Subcutaneous abdominal adipose tissue (tissue), 5 donors: Measurements from ENCODE around the gene CA6.
"Not testable (repeated sequence)": the region's sequence is repeated elsewhere in the genome, so short reads cannot be mapped to it uniquely, and the experiment has no call there.

Experiments
- H3K27ac ChIP-seq: one replicate; pipeline ENCODE4 v1.7.0; 2013; ENCODE audit warnings: low read depth, mild to moderate bottlenecking, inconsistent platforms, low read length, moderate library complexity
- H3K27me3 ChIP-seq, 5 donors: one replicate each; pipeline ENCODE4 v1.7.0; 2013; ENCODE audit warnings: low read length in 5 of 5, inconsistent platforms in 1 of 5; ENCODE audit not compliant: control insufficient read depth in 5 of 5, insufficient read depth in 4 of 5
- H3K36me3 ChIP-seq, 5 donors: one replicate each; pipeline ENCODE4 v1.7.0; 2013; ENCODE audit warnings: low read length in 5 of 5; ENCODE audit not compliant: control insufficient read depth in 5 of 5, insufficient read depth in 5 of 5
- H3K4me1 ChIP-seq, 5 donors: one replicate each; pipeline ENCODE4 v1.7.0; 2013; ENCODE audit warnings: low read length in 5 of 5, mild to moderate bottlenecking in 3 of 5, moderate library complexity in 1 of 5; ENCODE audit not compliant: control insufficient read depth in 5 of 5, insufficient read depth in 5 of 5
- H3K4me3 ChIP-seq, 5 donors: one replicate each; pipeline ENCODE4 v1.7.0; 2013; ENCODE audit warnings: low read length in 5 of 5, low read depth in 1 of 5
- H3K9ac ChIP-seq, 5 donors: one replicate each; pipeline ENCODE4 v1.7.0; 2013; ENCODE audit warnings: low read length in 5 of 5, mild to moderate bottlenecking in 4 of 5, moderate library complexity in 3 of 5
- H3K9me3 ChIP-seq, 5 donors: one replicate each; pipeline ENCODE4 v1.7.0; 2013; ENCODE audit warnings: low read length in 5 of 5; ENCODE audit not compliant: control insufficient read depth in 5 of 5
- donor health status: healthy.
- donor health status: healthy.
- donor health status: healthy.
- donor health status: healthy.
- donor health status: healthy.

The CA6 gene

GRCh38 chr1:9001534-9002214 is 56.0 kb downstream of the CA6 start:
- not testable (repeated sequence) for H3K4me1 ChIP-seq, H3K27me3 ChIP-seq, H3K9ac ChIP-seq, H3K36me3 ChIP-seq, H3K4me3 ChIP-seq, H3K9me3 ChIP-seq, H3K27ac ChIP-seq

GRCh38 chr1:9002215-9002560 is 56.5 kb downstream of the CA6 start:
- H3K9ac ChIP-seq, H3K9me3 ChIP-seq, H3K4me1 ChIP-seq, H3K27me3 ChIP-seq, H3K4me3 ChIP-seq, H3K36me3 ChIP-seq, H3K27ac ChIP-seq: not testable (repeated sequence)

GRCh38 chr1:9004031-9004699 is 58.5 kb downstream of the CA6 start:
- Histone ChIP-seq H3K36me3 (no peaks in the 10 kb centered on the region), H3K9ac (no peak overlapping the region), H3K4me1 (peaks cover 0 to 9% (median 3%) of the 10 kb centered on the region in 5 donors), H3K9me3 (no peaks in the 10 kb centered on the region), H3K27ac (no peak overlapping the region), H3K4me3 (no peak overlapping the region), H3K27me3 (no peaks in the 10 kb centered on the region)

- H3K9ac ChIP-seq: no peak overlapping the region
- H3K9me3 ChIP-seq: no peaks in the 10 kb centered on the region
- no peak overlapping the region for H3K27ac ChIP-seq
- H3K27me3 ChIP-seq: no peaks in the 10 kb centered on the region
- H3K36me3 ChIP-seq: no peaks in the 10 kb centered on the region
- no peak overlapping the region for H3K4me3 ChIP-seq
- peaks cover 0 to 9% (median 3%) of the 10 kb centered on the region in 5 donors for H3K4me1 ChIP-seq
Measured at GRCh38 chr1:9004700-9005394, 59.2 kb downstream of the CA6 start.

GRCh38 chr1:9005395-9005708 is 59.7 kb downstream of the CA6 start:
- Histone ChIP-seq H3K4me1 (peaks cover 0 to 9% (median 3%) of the 10 kb centered on the region in 5 donors), H3K9me3 (no peaks in the 10 kb centered on the region), H3K27me3 (no peaks in the 10 kb centered on the region), H3K27ac (no peak overlapping the region), H3K9ac (no peak overlapping the region), H3K36me3 (no peaks in the 10 kb centered on the region), H3K4me3 (no peak overlapping the region)

- H3K27me3 ChIP-seq: no peaks in the 10 kb centered on the region
- H3K36me3 ChIP-seq: no peaks in the 10 kb centered on the region
- no peak overlapping the region for H3K4me3 ChIP-seq
- no peak overlapping the region for H3K27ac ChIP-seq
- H3K4me1 ChIP-seq: peaks cover 0 to 17% (median 9%) of the 10 kb centered on the region in 5 donors
- H3K9ac ChIP-seq: no peak overlapping the region
- H3K9me3 ChIP-seq: no peaks in the 10 kb centered on the region
Measured at GRCh38 chr1:9006956-9007615, 61.4 kb downstream of the CA6 start.

GRCh38 chr1:9008236-9008635 is 62.6 kb downstream of the CA6 start:
- Histone ChIP-seq H3K27ac (no peak overlapping the region), H3K9ac (no peak overlapping the region), H3K36me3 (no peaks in the 10 kb centered on the region), H3K27me3 (no peaks in the 10 kb centered on the region), H3K4me1 (peaks cover 0 to 17% (median 9%) of the 10 kb centered on the region in 5 donors), H3K9me3 (no peaks in the 10 kb centered on the region), H3K4me3 (no peak overlapping the region)

GRCh38 chr1:9009438-9010370 is 64.0 kb downstream of the CA6 start:
- no peak overlapping the region for H3K9ac ChIP-seq
- no peaks in the 10 kb centered on the region for H3K27me3 ChIP-seq
- H3K27ac ChIP-seq: no peak overlapping the region
- H3K36me3 ChIP-seq: no peaks in the 10 kb centered on the region
- no peak overlapping the region for H3K4me3 ChIP-seq
- H3K9me3 ChIP-seq: no peaks in the 10 kb centered on the region
- peaks cover 0 to 17% (median 9%) of the 10 kb centered on the region in 5 donors for H3K4me1 ChIP-seq

- no peaks in the 10 kb centered on the region for H3K27me3 ChIP-seq
Measured at GRCh38 chr1:9010781-9011323, 65.2 kb downstream of the CA6 start.

More at GRCh38 chr1:9010781-9011323, 65.2 kb downstream of the CA6 start:
- Histone ChIP-seq H3K27ac (no peak overlapping the region), H3K4me3 (no peak overlapping the region), H3K9ac (peak overlapping the region in 1 of 5 donors; percentile 23), H3K9me3 (no peaks in the 10 kb centered on the region), H3K36me3 (no peaks in the 10 kb centered on the region), H3K4me1 (peaks cover 0 to 17% (median 6%) of the 10 kb centered on the region in 5 donors)
